Erythroblast (primary cell): ENCODE results near the gene SVOPL.

Experiments used
- GATA1 ChIP-seq: IDR thresholded peaks from 2 replicates; pipeline ENCODE4 v1.6.1; 2011; ENCODE audit warnings: low read depth, mild to moderate bottlenecking, control low read depth, low read length, moderate library complexity
- POLR2A ChIP-seq: IDR thresholded peaks from 2 replicates; pipeline ENCODE4 v1.6.1; 2011; ENCODE audit warnings: mild to moderate bottlenecking, low read length

GRCh38 chr7:138749960-138750359 lies 48.8 kb upstream of the SVOPL start:
- no peak for TF ChIP-seq POLR2A
- no peak for TF ChIP-seq GATA1
